Cardiac fibroblast (primary cell): ENCODE measurements around the gene ROR2.
"Not testable (repeated sequence)": the region's sequence is repeated elsewhere in the genome, so short reads cannot be mapped to it uniquely, and the experiment has no call there.

Experiments used
- DNase-seq, 2 donors: peaks; one replicate each; pipeline versions ENCODE4 v3.0.0 to v3.0.0-alpha.2; 2010; ENCODE audit warnings: low read depth in 2 of 2
- H3K4me3 ChIP-seq, 2 donors: replicated peaks in 1 of 2; 1 replicate in 1 of 2; 2 replicates in 1 of 2; pipeline ENCODE4 v1.5.1; 2011; ENCODE audit warnings: low read depth in 2 of 2, low read length in 2 of 2, mild to moderate bottlenecking in 2 of 2, moderate library complexity in 1 of 2
- TF ChIP-seq, protein P1 (sequence below): IDR thresholded peaks from one replicate; pipeline ENCODE4 v1.5.1; 2011; ENCODE audit warnings: low read depth, mild to moderate bottlenecking, low read length, inconsistent platforms

ROR2 gene

DNA sequence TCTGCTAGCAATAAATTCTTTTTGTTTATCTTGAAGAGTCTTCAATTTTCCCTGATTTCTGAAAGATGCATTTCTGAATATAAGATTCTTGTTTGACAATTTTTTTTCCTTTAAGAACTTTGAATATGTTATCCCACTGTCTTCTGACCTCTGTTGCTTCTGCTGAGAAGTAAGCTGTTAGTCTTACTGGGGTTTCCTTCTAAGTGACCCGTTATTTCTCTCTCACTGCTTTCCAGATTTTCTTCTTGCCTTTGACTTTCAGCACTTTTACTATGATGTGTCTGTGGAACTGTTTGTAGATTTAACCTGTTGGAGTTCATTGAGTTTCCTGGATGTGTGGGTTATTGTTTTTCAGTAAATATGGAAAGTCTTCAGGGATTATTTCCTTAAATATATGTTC lies 321.1 kb downstream of the ROR2 start:
- TF ChIP-seq, protein P1, sequence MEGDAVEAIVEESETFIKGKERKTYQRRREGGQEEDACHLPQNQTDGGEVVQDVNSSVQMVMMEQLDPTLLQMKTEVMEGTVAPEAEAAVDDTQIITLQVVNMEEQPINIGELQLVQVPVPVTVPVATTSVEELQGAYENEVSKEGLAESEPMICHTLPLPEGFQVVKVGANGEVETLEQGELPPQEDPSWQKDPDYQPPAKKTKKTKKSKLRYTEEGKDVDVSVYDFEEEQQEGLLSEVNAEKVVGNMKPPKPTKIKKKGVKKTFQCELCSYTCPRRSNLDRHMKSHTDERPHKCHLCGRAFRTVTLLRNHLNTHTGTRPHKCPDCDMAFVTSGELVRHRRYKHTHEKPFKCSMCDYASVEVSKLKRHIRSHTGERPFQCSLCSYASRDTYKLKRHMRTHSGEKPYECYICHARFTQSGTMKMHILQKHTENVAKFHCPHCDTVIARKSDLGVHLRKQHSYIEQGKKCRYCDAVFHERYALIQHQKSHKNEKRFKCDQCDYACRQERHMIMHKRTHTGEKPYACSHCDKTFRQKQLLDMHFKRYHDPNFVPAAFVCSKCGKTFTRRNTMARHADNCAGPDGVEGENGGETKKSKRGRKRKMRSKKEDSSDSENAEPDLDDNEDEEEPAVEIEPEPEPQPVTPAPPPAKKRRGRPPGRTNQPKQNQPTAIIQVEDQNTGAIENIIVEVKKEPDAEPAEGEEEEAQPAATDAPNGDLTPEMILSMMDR = no peak
- no peak for DNase-seq
- no peak overlapping the region for H3K4me3 ChIP-seq

DNA sequence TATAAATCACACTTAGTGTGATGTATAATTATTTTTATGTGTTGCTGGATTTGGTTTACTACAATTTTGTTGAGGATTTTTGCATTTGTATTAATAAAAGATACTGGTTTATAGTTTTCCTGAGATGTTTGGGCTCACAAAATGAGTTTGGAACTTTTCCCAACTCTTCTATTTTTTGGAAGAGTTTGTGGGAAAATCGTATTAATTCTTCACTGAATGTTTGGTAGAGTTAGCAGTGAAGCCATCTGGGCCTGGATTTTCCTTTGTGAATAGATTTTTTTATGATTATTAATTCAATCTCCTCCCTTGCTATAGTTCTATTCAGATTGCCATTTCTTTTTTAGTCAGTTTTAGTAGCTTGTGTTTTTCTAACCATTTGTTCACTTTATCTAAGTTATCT lies 324.7 kb downstream of the ROR2 start:
- DNase-seq = no peak
- H3K4me3 ChIP-seq = no peak overlapping the region
- TF ChIP-seq, protein P1 = no peak

DNA sequence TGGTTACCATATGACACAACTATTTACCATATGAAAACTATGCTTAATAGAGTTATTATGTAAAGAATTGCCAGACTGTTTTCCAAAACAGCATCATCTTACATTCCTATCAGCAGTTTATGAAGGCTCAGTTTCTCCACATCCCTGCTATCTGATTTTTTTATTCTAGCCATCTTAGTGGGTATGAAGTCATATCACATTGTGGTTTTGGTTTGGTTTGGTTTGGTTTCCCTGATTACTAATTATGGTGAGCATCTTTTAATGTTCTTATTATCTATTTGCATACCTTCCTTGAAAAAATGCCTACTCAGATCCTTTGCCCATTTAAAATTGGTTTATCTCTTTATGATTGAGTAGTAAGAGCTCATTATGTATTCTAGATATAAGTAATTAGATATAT lies 327.0 kb downstream of the ROR2 start:
- no peak overlapping the region for H3K4me3 ChIP-seq
- DNase-seq = no peak
- TF ChIP-seq, protein P1 = no peak

DNA sequence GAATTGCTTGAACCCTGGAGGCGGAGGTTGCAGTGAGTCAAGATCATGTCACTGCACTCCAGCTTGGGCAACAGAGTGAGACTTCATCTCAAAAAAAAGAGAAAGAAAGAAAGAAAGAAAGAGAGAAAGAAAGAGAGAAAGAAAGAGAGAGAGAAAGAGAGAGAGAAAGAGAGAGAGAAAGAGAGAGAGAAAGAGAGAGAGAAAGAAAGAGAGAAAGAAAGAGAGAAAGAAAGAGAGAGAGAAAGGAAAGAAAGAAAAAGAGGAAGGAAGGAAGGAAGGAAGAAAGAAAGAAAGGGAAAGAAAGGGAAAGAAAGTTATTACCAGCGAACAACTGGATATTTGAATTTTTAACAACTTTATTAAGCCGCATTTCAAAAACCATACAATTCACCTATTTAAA lies 327.9 kb downstream of the ROR2 start:
- H3K4me3 ChIP-seq, DNase-seq: not testable (repeated sequence)

DNA sequence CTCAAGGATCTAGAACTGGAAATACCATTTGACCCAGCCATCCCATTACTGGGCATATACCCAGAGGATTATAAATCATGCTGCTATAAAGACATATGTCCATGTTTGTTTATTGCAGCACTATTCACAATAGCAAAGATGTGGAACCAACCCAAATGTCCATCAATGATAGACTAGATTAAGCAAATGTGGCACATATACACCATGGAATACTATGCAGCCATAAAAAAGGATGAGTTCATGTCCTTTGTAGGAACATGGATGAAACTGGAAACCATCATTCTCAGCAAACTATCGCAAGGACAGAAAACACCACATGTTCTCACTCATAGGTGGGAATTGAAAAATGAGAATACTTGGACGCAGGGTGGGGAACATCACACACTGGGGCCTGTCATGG lies 336.0 kb downstream of the ROR2 start:
- not testable (repeated sequence) for H3K4me3 ChIP-seq, DNase-seq

DNA sequence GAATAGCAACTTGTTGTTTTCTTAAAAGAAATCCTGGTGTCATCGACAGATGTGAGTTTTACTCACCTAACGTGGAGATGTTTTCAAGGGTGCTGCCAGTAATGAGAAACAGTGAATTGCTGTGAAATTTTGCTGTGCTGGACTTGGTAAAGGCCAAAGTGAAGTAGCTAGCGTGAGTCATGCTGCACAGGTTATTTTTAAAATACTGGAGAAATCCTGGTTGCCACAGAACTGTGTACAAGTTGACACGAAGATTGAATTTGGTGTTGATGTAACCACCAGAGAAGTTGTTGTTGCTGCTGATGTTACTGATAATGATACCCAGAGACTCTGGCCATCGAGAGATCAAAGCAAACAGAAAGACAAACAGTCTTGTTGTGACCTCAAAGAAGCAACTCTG lies 338.4 kb downstream of the ROR2 start:
- no peak overlapping the region for H3K4me3 ChIP-seq
- TF ChIP-seq, protein P1 = no peak
- no peak for DNase-seq

DNA sequence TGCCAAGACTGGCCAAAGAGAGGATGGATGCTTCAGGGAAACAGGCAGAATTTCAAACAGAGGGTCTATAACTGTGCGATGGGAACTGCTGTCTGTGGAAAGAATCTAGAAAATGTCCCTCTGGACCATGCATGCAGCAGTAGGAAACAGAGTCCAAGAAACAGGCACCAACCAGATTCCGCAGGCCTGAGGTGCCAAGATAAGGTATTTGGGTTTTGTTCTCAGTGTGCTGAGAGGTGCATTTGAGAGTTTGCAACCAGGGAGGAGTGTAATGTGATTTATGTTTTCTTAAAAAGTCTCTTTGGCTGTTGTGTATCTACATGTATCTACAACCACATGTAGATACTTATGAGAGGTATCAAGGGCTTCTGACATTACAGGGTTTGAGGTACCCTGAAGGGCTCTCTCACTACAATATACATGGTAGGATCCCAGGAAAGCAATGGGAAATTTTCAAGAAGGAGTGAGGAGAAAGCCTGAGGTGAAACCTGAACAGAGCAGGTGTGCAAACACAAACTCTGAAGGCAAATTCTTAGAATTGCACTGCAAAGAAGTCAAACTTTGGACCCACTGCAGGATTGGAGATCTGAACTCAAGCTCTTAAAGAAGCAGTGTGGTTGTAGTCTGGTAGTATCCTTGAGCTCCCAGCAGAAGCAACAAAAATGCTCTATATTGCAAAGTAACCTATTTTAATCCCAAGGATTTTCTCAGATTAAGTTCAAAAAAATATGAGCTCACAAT lies 343.6 kb downstream of the ROR2 start:
- TF ChIP-seq, protein P1 = no peak
- no peak for DNase-seq
- H3K4me3 ChIP-seq = no peak overlapping the region
